C4-2B (cell line): ENCODE results near the gene NUDCD3.

Experiments used
- CTCF ChIP-seq: fragments of 450-650 bp; conservative IDR thresholded peaks from 2 replicates; pipeline ENCODE4 v1.5.1; 2017; ENCODE audit warnings: mild to moderate bottlenecking
- ZFX ChIP-seq: fragments of 450-650 bp; IDR thresholded peaks from 2 replicates; pipeline ENCODE4 v1.6.1; 2017

GRCh38 chr7:44455155-44455554 lies 35.3 kb downstream of the NUDCD3 start:
- no peak for TF ChIP-seq CTCF
- no peak for TF ChIP-seq ZFX
